Measurements from ENCODE around the gene PIK3AP1.

GRCh38 chr10:96600337-96600736, 120.0 kb downstream of the PIK3AP1 start:
- no peak for TF ChIP-seq CTCF (IDR thresholded peaks at IDR 0.05)
- TF ChIP-seq POLR2AphosphoS5 (IDR thresholded peaks at IDR 0.05), result no peak
- no peak for TF ChIP-seq EP300 (IDR thresholded peaks at IDR 0.05)

Data from gastroesophageal sphincter (tissue), 3 donors.